Large intestine (tissue), 3 donors: ENCODE measurements around the gene ALDH8A1. TPM values are rescaled to one million over a fixed set of nuclear protein-coding genes. Genes with fewer than 3 reads are reported as not detected.

Experiments
- DNase-seq, 2 donors: peaks; one replicate each; pipeline versions ENCODE4 v3.0.0 to v3.0.0-alpha.2; 2013
- H3K27ac ChIP-seq: one replicate; pipeline ENCODE4 v1.5.1; 2013; ENCODE audit warnings: low read length
- H3K27me3 ChIP-seq: 2 replicates; pipeline ENCODE4 v1.6.1; 2013; ENCODE audit warnings: low read length; ENCODE audit not compliant: control insufficient read depth, insufficient read depth
- H3K36me3 ChIP-seq: 2 replicates; pipeline ENCODE4 v1.6.1; 2013; ENCODE audit warnings: low read length; ENCODE audit not compliant: control insufficient read depth, insufficient read depth
- H3K4me1 ChIP-seq: one replicate; pipeline ENCODE4 v1.6.1; 2013; ENCODE audit warnings: low read length; ENCODE audit not compliant: control insufficient read depth, insufficient read depth
- H3K4me3 ChIP-seq: one replicate; pipeline ENCODE4 v1.5.1; 2013; ENCODE audit warnings: low read length
- H3K9me3 ChIP-seq: one replicate; pipeline ENCODE4 v1.6.1; 2013; ENCODE audit warnings: mild to moderate bottlenecking, low read depth, low read length, moderate library complexity; ENCODE audit not compliant: control insufficient read depth
- WGBS: methylation state at CpG from one replicate; pipeline ENCODE4 v1.1.5; 2013; ENCODE audit warnings: low lambda C conversion rate; ENCODE audit not compliant: insufficient coverage; 5-methylcytosine and 5-hydroxymethylcytosine counted together
- polyA plus RNA-seq: library from polyadenylated mRNA; unstranded; fragments of 120-200 nt; gene quantifications from one replicate; pipeline ENCODE4 v1.2.1, GENCODE V29; 2013

The ALDH8A1 gene
- polyA plus RNA-seq, 1 donor: 0.70 TPM

DNA sequence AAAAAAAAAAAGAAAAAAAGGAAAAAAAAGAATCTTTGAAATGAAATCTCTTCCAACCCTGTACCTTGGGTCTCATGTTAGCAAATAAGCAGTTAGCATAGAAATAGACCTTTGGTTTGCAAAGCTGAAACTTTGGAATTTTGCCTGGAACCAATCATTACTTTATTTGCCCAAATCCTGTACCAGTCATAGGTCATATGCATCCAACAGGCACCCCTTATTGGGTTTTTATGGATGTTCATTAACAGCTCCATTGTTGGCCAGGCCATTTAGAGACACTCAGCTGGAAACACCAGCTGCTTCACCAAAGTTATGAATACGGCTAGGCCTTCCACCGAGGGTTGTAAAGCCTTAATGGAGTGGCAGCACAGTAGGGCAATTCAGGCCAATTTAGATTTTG lies 53.0 kb downstream of the ALDH8A1 start:
- Histone ChIP-seq H3K4me1 (no peaks in the 10 kb centered on the region), H3K27me3 (no peaks in the 10 kb centered on the region), H3K9me3 (peaks cover 2% of the 10 kb centered on the region), H3K4me3 (no peak overlapping the region), H3K36me3 (no peaks in the 10 kb centered on the region), H3K27ac (no peak overlapping the region)
- DNase-seq: no peak
- 100% methylated on average over 1 of the region's 2 CpGs for WGBS

DNA sequence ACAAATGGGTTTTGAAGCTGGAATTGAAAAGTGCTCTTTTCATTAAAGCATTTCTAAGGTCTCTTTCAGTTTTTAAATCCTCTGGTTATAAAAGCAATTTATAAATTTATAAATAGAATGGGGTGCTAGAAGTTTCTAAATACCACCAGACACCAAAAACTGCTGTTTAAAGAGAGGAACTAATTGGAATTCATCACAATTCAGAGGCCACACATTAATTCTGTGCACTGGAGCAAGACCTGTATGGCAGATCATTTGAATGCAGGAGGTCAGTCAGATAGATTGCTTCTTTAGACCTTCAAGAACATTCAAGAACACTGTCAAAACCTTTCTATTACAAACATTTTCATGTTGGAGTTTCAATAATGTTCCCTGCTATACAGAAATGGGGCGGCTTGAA lies 55.1 kb downstream of the ALDH8A1 start:
- DNase-seq: no peak
- H3K27ac ChIP-seq: no peak overlapping the region
- H3K4me1 ChIP-seq: no peaks in the 10 kb centered on the region
- H3K27me3 ChIP-seq: no peaks in the 10 kb centered on the region
- H3K36me3 ChIP-seq: no peaks in the 10 kb centered on the region
- WGBS: 100% methylated on average over 1 of the region's 1 CpG
- peaks cover 5% of the 10 kb centered on the region for H3K9me3 ChIP-seq
- H3K4me3 ChIP-seq: no peak overlapping the region

DNA sequence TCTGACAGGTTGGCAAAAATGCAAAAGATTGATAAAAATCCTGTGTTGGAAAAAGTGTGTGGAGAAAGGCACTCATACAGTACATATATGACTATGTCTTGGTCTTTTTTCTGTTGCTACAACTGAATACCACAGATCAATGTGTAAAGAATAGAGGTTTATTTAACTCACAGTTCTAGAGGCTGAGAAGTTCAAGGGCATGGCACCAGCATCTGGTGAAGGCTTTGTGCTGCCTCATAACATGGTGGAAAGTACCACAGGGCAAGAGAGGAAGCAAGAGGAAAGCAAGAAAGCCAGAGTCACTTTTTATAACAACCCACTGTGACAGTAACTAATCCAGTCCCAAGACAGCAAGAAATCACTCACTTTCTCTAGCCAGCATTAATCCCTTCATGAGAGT lies 57.5 kb downstream of the ALDH8A1 start:
- Histone ChIP-seq H3K9me3 (peaks cover 5% of the 10 kb centered on the region), H3K36me3 (no peaks in the 10 kb centered on the region), H3K27me3 (no peaks in the 10 kb centered on the region), H3K4me1 (no peaks in the 10 kb centered on the region), H3K27ac (no peak overlapping the region), H3K4me3 (no peak overlapping the region)
- no peak for DNase-seq

DNA sequence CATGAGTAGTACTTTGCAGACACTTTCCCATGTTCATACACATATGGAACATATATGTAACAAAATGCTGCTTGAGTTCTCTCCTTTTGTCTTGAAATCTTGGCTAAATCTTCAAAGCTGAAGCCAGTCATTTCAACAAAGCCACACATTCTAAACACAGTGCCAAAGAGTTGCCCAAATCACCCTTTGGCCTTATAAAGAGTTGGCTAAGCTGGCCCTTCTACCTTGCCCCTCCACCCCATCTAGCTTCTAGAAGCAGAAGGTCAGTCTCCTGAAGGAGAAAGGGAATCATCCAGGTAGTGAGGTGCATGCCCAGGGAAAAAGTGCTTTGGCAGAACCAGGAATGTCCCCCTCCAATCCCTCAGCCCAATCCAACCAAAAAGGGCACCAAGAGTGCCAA lies 58.3 kb downstream of the ALDH8A1 start:
- no peaks in the 10 kb centered on the region for H3K27me3 ChIP-seq
- no peak for DNase-seq
- no peak overlapping the region for H3K4me3 ChIP-seq
- H3K9me3 ChIP-seq: peaks cover 5% of the 10 kb centered on the region
- no peaks in the 10 kb centered on the region for H3K36me3 ChIP-seq
- no peak overlapping the region for H3K27ac ChIP-seq
- no peaks in the 10 kb centered on the region for H3K4me1 ChIP-seq

DNA sequence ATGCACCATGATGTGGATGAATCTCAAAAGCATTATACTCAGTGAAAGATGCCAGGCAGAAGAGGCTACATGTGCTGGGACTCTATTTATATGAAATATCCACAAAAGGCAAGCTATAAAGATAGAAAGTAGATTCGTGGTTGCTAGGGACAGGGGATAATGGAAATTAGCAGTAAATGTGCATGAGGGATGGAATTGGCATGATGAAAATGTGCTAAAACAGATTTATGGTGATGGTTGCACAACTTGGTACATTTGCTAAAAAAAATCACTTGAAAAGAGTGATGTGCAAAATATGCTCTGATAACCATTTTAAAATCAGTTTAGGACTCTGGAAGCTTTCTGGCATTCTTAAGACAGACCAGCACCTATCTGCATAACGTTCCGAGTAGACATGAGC lies 61.6 kb downstream of the ALDH8A1 start:
- H3K27me3 ChIP-seq: no peaks in the 10 kb centered on the region
- WGBS: 83% methylated on average over 1 of the region's 3 CpGs
- no peak for DNase-seq
- H3K27ac ChIP-seq: no peak overlapping the region
- H3K4me3 ChIP-seq: no peak overlapping the region
- no peaks in the 10 kb centered on the region for H3K36me3 ChIP-seq
- no peaks in the 10 kb centered on the region for H3K4me1 ChIP-seq
- H3K9me3 ChIP-seq: peaks cover 5% of the 10 kb centered on the region

DNA sequence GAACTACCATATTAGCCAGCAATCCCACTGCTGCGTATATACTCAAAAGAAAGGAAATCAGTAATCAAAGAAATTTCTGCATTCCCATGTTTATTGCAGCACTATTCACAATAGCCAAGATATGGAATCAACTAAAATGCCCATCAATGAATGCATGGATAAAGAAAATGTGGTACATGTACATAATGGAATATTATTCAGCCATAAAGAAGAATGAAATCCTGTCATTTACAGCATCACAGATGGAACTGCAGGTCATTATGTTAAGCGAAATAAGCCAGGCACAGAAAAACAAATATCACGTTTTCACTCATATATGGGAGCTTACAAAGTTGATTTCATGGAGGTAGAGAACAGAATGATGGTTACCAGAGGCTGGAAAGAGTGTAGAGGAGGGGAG lies 65.1 kb downstream of the ALDH8A1 start:
- Histone ChIP-seq H3K27ac (no peak overlapping the region), H3K4me3 (no peak overlapping the region), H3K27me3 (no peaks in the 10 kb centered on the region), H3K36me3 (no peaks in the 10 kb centered on the region), H3K4me1 (no peaks in the 10 kb centered on the region), H3K9me3 (no peaks in the 10 kb centered on the region)
- WGBS: no CpG with 5 or more reads among the region's 3 CpGs
- no peak for DNase-seq

DNA sequence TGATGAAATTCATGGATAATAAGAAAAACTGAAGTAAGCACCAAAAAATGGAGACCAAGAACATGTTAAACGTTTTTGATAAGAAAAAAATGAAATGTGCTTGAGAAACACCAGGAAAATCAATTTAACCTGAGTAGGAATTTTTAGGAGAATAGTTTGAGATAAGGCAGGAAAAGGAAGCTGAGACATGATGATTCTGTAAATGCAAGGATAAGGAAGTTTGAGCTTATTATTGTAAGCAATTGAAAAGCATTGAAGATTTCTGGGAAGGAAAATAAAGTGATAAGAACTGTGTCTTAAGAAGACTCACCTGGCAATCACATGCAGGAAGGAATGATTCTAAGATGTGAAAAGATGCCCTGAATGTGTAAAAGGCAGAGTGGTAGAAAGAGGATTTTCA lies 66.6 kb downstream of the ALDH8A1 start:
- H3K27ac ChIP-seq: no peak overlapping the region
- 60% methylated on average over 1 of the region's 1 CpG for WGBS
- no peaks in the 10 kb centered on the region for H3K9me3 ChIP-seq
- no peak overlapping the region for H3K4me3 ChIP-seq
- H3K36me3 ChIP-seq: no peaks in the 10 kb centered on the region
- no peak for DNase-seq
- no peaks in the 10 kb centered on the region for H3K27me3 ChIP-seq
- H3K4me1 ChIP-seq: no peaks in the 10 kb centered on the region

DNA sequence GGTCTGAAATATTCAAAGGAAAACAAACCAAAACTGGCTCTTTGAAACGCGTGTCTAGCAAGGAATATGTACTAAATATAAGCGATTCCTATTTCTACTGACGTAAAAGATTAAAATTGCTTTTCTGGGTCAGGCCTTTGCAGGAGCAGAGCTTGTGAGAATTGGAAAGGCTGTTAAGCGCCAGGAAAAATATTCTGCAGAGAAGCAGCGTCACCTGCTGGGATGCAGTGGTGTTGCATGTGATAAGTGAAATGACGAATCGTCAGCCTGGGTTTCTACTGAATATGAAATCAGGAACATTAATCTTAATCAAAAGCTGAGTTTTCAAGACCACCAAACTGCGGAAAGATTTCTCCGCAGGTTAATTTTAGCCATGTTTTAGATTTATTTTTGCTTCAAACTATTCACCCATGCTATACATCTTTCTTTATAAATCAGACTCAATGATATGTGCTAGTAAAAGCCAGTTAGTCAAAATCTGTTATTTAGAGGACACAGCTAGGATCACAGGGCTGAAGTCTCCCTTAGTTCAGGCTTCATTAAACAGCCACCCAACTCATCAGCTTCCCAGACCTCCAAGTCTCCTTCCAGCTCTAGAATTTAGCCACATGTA lies 67.4 kb downstream of the ALDH8A1 start:
- 90% methylated on average over 5 of the region's 10 CpGs for WGBS
- Histone ChIP-seq H3K27ac (no peak overlapping the region), H3K36me3 (no peaks in the 10 kb centered on the region), H3K27me3 (no peaks in the 10 kb centered on the region), H3K9me3 (no peaks in the 10 kb centered on the region), H3K4me1 (no peaks in the 10 kb centered on the region), H3K4me3 (no peak overlapping the region)
- DNase-seq: peak; percentile 13 to 46

DNA sequence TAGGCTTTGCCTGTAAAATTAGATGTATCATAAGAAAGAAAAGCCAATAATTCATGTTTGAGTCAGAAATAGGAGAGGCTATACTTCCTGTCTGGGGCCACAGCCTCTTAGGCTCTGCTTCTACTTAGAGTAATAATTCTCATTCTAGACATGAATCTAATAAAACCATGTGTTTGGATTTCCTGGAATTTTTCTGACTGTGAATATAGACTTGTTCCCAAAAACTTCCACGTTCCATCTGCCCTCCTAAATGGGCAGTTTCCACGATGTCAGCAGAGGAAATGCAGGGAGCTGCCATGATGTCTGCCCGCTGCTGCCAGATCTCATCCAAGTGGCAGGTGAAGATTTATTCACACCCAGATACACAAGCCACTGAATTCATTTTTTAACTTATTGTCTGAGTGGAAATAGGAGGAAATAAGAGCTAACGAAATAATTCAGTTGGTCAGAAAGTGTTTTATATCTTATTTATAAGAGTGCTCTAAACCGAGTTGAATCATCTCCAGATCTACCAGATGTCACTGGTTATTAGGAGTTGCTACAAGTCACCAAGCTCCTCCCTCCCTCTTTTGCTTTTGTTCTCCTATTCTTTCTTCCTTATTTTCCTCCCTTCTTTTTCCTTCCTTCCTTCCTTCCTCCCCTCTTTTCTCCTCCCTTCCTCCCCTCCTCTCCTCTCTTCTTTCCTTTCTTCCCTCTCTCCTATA lies 69.3 kb downstream of the ALDH8A1 start:
- H3K4me3 ChIP-seq: no peak overlapping the region
- H3K27ac ChIP-seq: no peak overlapping the region
- no peaks in the 10 kb centered on the region for H3K9me3 ChIP-seq
- no peaks in the 10 kb centered on the region for H3K27me3 ChIP-seq
- 97% methylated on average over 3 of the region's 5 CpGs for WGBS
- no peaks in the 10 kb centered on the region for H3K4me1 ChIP-seq
- no peak for DNase-seq
- H3K36me3 ChIP-seq: no peaks in the 10 kb centered on the region

DNA sequence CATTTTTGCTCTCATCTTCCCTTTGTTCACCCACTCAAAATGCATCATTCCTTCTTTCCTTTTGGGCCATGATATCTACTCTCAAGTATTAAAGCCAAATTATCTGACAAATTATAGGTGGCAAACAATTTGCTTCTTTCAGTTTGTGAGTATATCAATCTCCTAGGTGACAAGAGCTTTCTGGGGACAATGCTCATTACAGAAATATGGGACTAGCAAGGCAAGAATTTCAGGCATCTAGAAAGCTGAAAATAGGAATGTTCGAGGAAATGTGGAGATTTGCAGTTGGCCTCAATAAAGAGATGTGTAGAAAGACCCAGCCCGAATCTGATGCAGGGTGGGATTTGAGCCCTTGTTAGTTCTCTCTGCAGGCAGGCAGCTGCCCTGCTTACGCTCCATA lies 71.8 kb downstream of the ALDH8A1 start:
- no peak overlapping the region for H3K4me3 ChIP-seq
- peaks cover 6% of the 10 kb centered on the region for H3K9me3 ChIP-seq
- H3K36me3 ChIP-seq: no peaks in the 10 kb centered on the region
- DNase-seq: no peak
- H3K27me3 ChIP-seq: no peaks in the 10 kb centered on the region
- H3K4me1 ChIP-seq: no peaks in the 10 kb centered on the region
- H3K27ac ChIP-seq: no peak overlapping the region
- WGBS: 92% methylated on average over 2 of the region's 3 CpGs

DNA sequence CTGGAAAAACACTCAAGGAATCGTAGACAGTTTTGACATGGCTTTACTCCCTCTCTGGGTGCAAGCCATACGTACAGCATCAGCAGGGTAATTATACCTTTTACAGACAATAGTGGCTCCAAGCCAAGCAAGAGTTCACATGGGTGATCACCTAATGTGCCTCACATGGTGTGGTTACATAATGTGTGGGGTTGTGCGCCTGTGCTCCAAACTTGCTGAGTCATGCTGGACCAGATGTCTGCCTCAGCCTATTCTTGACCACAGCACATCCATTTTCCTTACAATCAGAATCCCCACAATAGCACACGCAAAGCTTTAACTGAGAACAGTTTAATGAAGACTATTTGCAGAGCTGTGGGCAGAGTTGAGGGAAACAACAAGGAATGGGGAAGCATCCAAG lies 74.5 kb downstream of the ALDH8A1 start:
- H3K36me3 ChIP-seq: no peaks in the 10 kb centered on the region
- DNase-seq: no peak
- H3K4me3 ChIP-seq: no peak overlapping the region
- H3K9me3 ChIP-seq: peaks cover 6% of the 10 kb centered on the region
- no peaks in the 10 kb centered on the region for H3K27me3 ChIP-seq
- WGBS: no CpG with 5 or more reads among the region's 4 CpGs
- H3K4me1 ChIP-seq: no peaks in the 10 kb centered on the region
- H3K27ac ChIP-seq: no peak overlapping the region
